ENCODE results near the gene AASDH. TPM values are rescaled to one million over a fixed set of nuclear protein-coding genes. Genes with fewer than 3 reads are reported as not detected.

The AASDH gene
- polyA plus RNA-seq, 1 donor (not counting 4 experiments of a cell fraction or from before 2014, with no cell fraction given) = 15.5 TPM

DNA sequence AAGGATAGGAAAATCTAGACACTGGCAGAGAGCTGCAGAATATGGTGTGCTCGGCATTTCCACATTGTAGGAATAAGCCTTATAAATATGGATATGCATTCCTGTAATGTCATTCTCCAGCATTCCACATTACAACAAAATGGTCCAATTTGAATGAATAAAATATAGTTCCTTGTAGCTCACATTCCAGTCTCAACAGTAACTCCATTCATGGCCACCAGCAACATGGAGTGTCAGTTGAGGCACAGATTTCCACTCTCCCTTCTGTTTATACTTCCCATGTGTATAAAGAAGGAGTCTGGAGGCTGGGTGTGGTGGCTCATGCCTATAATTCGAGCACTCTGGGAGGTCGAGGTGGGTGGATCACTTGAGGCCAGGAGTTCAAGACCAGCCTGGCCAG is 84.5 kb downstream of the AASDH start:
- no peak for TF ChIP-seq EZH2 (IDR thresholded peaks at IDR 0.05; ENCODE audit: low read length)
- TF ChIP-seq, protein P1, sequence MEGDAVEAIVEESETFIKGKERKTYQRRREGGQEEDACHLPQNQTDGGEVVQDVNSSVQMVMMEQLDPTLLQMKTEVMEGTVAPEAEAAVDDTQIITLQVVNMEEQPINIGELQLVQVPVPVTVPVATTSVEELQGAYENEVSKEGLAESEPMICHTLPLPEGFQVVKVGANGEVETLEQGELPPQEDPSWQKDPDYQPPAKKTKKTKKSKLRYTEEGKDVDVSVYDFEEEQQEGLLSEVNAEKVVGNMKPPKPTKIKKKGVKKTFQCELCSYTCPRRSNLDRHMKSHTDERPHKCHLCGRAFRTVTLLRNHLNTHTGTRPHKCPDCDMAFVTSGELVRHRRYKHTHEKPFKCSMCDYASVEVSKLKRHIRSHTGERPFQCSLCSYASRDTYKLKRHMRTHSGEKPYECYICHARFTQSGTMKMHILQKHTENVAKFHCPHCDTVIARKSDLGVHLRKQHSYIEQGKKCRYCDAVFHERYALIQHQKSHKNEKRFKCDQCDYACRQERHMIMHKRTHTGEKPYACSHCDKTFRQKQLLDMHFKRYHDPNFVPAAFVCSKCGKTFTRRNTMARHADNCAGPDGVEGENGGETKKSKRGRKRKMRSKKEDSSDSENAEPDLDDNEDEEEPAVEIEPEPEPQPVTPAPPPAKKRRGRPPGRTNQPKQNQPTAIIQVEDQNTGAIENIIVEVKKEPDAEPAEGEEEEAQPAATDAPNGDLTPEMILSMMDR (optimal IDR thresholded peaks at IDR 0.05 in 1 of 3, IDR thresholded peaks at IDR 0.05 in 1 of 3, conservative IDR thresholded peaks at IDR 0.05 in 1 of 3; ENCODE audit: extremely low read depth in 1 of 3, insufficient read depth in 2 of 3, low read length in 3 of 3) = no peak
- DNase-seq (ENCODE audit: low read depth, low spot score) (no peak), FAIRE-seq (no peak)
- H3K27ac ChIP-seq (ENCODE audit: control insufficient read depth, insufficient read depth, low read length) = no peak overlapping the region
- H4K20me1 ChIP-seq (ENCODE audit: control insufficient read depth, extremely low read depth, insufficient read depth, low read length) = no peaks in the 10 kb centered on the region
- no peaks in the 10 kb centered on the region for H3K9me3 ChIP-seq (ENCODE audit: control insufficient read depth, low read depth, low read length)
- no peak overlapping the region for H3K4me3 ChIP-seq (ENCODE audit: control insufficient read depth in 2 of 3, extremely low read depth in 1 of 3, insufficient read depth in 2 of 3, low read depth in 1 of 3, low read length in 3 of 3)
- no peak overlapping the region for H2AFZ ChIP-seq (ENCODE audit: control insufficient read depth, low read length)
- no peak overlapping the region for H3K9ac ChIP-seq (ENCODE audit: control insufficient read depth, extremely low read depth, insufficient read depth, low read length)
- H3K36me3 ChIP-seq (ENCODE audit: control insufficient read depth in 2 of 2, extremely low read depth in 1 of 2, insufficient read depth in 2 of 2, low read length in 2 of 2) = no peaks in the 10 kb centered on the region
- no peak overlapping the region for H3K4me2 ChIP-seq (ENCODE audit: control insufficient read depth, extremely low read depth, insufficient read depth, low read depth, low read length)
- H3K9me1 ChIP-seq (ENCODE audit: control insufficient read depth, extremely low read depth, insufficient read depth, low read length) = no peaks in the 10 kb centered on the region
- dilution Hi-C loops (cut with MboI; ENCODE audit: extremely low pct_ligation_motif_present, low sequenced_read_pairs) = no loop called here
- no peaks in the 10 kb centered on the region for H3K27me3 ChIP-seq (ENCODE audit: control insufficient read depth, extremely low read depth, insufficient read depth, low read length)
- peaks cover 4% of the 10 kb centered on the region for H3K4me1 ChIP-seq (ENCODE audit: control insufficient read depth, extremely low read depth, insufficient read depth, low read length)
- no peaks in the 10 kb centered on the region for H3K79me2 ChIP-seq (ENCODE audit: control insufficient read depth, insufficient read depth, low read length)

DNA sequence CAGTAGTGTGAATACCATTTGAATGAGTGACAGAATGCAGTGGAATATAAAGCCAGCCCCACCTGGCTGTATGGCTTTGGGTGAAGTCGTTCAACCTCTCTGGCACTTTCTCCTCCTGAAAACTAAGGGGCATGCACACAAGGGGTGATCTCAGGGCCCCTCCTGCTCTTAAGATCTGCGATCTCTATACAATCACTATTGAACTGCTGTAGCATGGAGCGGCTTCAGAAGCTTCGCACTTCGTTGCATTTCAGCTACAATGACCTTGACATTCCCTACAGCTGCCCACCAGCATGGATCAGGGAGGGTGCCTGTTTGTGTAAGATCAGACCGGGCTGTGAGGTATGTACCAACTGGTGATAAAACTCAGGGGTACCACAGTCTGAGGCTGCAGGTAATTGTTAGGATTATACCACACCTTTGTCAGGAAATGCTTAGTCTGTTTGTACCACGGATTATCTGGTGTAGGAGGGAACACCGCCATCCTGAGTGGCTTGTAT is 85.2 kb downstream of the AASDH start:
- TF ChIP-seq, protein P1 (optimal IDR thresholded peaks at IDR 0.05 in 1 of 3, IDR thresholded peaks at IDR 0.05 in 1 of 3, conservative IDR thresholded peaks at IDR 0.05 in 1 of 3; ENCODE audit: extremely low read depth in 1 of 3, insufficient read depth in 2 of 3, low read length in 3 of 3) = no peak
- no peak for TF ChIP-seq EZH2 (IDR thresholded peaks at IDR 0.05; ENCODE audit: low read length)
- DNase-seq (ENCODE audit: low read depth, low spot score) = no peak

More for the DNA sequence above, 85.2 kb downstream of the AASDH start:
- Histone ChIP-seq H3K9me3 (ENCODE audit: control insufficient read depth, low read depth, low read length) (no peaks in the 10 kb centered on the region), H3K9ac (ENCODE audit: control insufficient read depth, extremely low read depth, insufficient read depth, low read length) (no peak overlapping the region), H3K4me2 (ENCODE audit: control insufficient read depth, extremely low read depth, insufficient read depth, low read depth, low read length) (no peak overlapping the region), H3K27me3 (ENCODE audit: control insufficient read depth, extremely low read depth, insufficient read depth, low read length) (no peaks in the 10 kb centered on the region), H3K79me2 (ENCODE audit: control insufficient read depth, insufficient read depth, low read length) (no peaks in the 10 kb centered on the region), H3K9me1 (ENCODE audit: control insufficient read depth, extremely low read depth, insufficient read depth, low read length) (no peaks in the 10 kb centered on the region), H3K27ac (ENCODE audit: control insufficient read depth, insufficient read depth, low read length) (no peak overlapping the region), H3K4me3 (ENCODE audit: control insufficient read depth in 2 of 3, extremely low read depth in 1 of 3, insufficient read depth in 2 of 3, low read depth in 1 of 3, low read length in 3 of 3) (no peak overlapping the region), H3K4me1 (ENCODE audit: control insufficient read depth, extremely low read depth, insufficient read depth, low read length) (peaks cover 4% of the 10 kb centered on the region), H3K36me3 (ENCODE audit: control insufficient read depth in 2 of 2, extremely low read depth in 1 of 2, insufficient read depth in 2 of 2, low read length in 2 of 2) (no peaks in the 10 kb centered on the region), H4K20me1 (ENCODE audit: control insufficient read depth, extremely low read depth, insufficient read depth, low read length) (no peaks in the 10 kb centered on the region), H2AFZ (ENCODE audit: control insufficient read depth, low read length) (no peak overlapping the region)
- dilution Hi-C loops (cut with MboI; ENCODE audit: extremely low pct_ligation_motif_present, low sequenced_read_pairs) = no loop called here
- no peak for FAIRE-seq
